A549 (cell line): ENCODE results near the gene NQO1. TPM values are rescaled to one million over a fixed set of nuclear protein-coding genes. Genes with fewer than 3 reads are reported as not detected.

Experiments
- ATAC-seq, 2 experiments: fragments of 200-7000 bp in 1 of 2; fragments of >200 bp in 1 of 2; cut with Nextera tagmentation in 1 of 2; cut with Tn5 transposase in 1 of 2; 3 replicates each; pipeline versions ENCODE4 v1.8.0 to v1.9.1; 2018 to 2020; ENCODE audit warnings: mild to moderate bottlenecking in 1 of 2, moderate library complexity in 1 of 2
- CTCF ChIA-PET: fragments of 300-600 bp; sonication (Branson Sonifier 250); formaldehyde crosslinking; extraction: SDS; loops from one replicate; lab custom pipeline; 2021; ENCODE audit warnings: antibody characterized with exemption, inconsistent platforms; lab: Yijun Ruan, JAX
- POLR2A ChIA-PET: fragments of 350-600 bp; formaldehyde crosslinking; extraction: SDS; loops from one replicate; lab custom pipeline; 2021; ENCODE audit warnings: antibody characterized with exemption, inconsistent platforms; lab: Yijun Ruan, JAX
- DNase-seq, 2 experiments: peaks; one replicate each; pipeline versions ENCODE4 v3.0.0 to v3.0.0-alpha.2; 2011 to 2016; ENCODE audit warnings: low read depth in 1 of 2, low spot score in 1 of 2
- FAIRE-seq: peaks from 2 replicates; lab custom pipeline; 2011; peaks lifted over from hg19 to GRCh38; lab: Jason Lieb, UNC
- H3K27ac ChIP-seq, 2 experiments: fragments of >200 bp; sonication (Bioruptor Twin); formaldehyde crosslinking; 3 replicates each; pipeline ENCODE4 v1.5.1; 2016 to 2017
- H3K4me1 ChIP-seq: fragments of >200 bp; sonication (Bioruptor Twin); formaldehyde crosslinking; 3 replicates; pipeline ENCODE4 v1.6.1; 2016
- H3K4me2 ChIP-seq: fragments of >200 bp; sonication (Bioruptor Twin); formaldehyde crosslinking; 3 replicates; pipeline ENCODE4 v1.6.1; 2016
- H3K4me3 ChIP-seq: fragments of >200 bp; sonication (Bioruptor Twin); formaldehyde crosslinking; 3 replicates; pipeline ENCODE4 v1.5.1; 2016
- H3K9me3 ChIP-seq: fragments of >200 bp; sonication (Bioruptor Twin); formaldehyde crosslinking; 3 replicates; pipeline ENCODE4 v1.6.1; 2016
- BCL3 ChIP-seq: fragments of >200 bp; sonication (Bioruptor Twin); formaldehyde crosslinking; IDR thresholded peaks from 3 replicates; pipeline ENCODE4 v1.6.1; 2016
- CEBPB ChIP-seq, 2 experiments: fragments of >200 bp in 1 of 2; sonication (Bioruptor Twin) in 1 of 2; formaldehyde crosslinking in 1 of 2; IDR thresholded peaks; 2 replicates each; pipeline ENCODE4 v1.6.1; 2012 to 2016
- CHD2 ChIP-seq: fragments of 150-350 bp; IDR thresholded peaks from 2 replicates; pipeline ENCODE4 v1.6.1; 2014; ENCODE audit warnings: low read length; ENCODE audit not compliant: partially characterized antibody
- CHD4 ChIP-seq: fragments of 200-600 bp; sonication (generic); IDR thresholded peaks from 2 replicates; pipeline ENCODE4 v1.6.1; 2016; ENCODE audit warnings: antibody characterized with exemption, mild to moderate bottlenecking, borderline replicate concordance
- CTCF ChIP-seq: fragments of >200 bp; sonication (Bioruptor Twin); formaldehyde crosslinking; IDR thresholded peaks from 3 replicates; pipeline ENCODE4 v1.5.1; 2016
- ESRRA ChIP-seq: fragments of 150-350 bp; IDR thresholded peaks from 2 replicates; pipeline ENCODE4 v1.6.1; 2014; ENCODE audit warnings: mild to moderate bottlenecking, low read length, borderline replicate concordance
- FOSB ChIP-seq: fragments of 250-450 bp; sonication (Bioruptor Pico); IDR thresholded peaks from 2 replicates; pipeline ENCODE4 v1.5.0; 2020; ENCODE audit warnings: mild to moderate bottlenecking, moderate library complexity
- FOXS1 ChIP-seq: fragments of 250-450 bp; sonication (Bioruptor Pico); IDR thresholded peaks from 2 replicates; pipeline ENCODE4 v1.5.0; 2020; ENCODE audit warnings: mild to moderate bottlenecking, moderate library complexity
- HEYL ChIP-seq: fragments of 250-450 bp; sonication (Bioruptor Pico); IDR thresholded peaks from 2 replicates; pipeline ENCODE4 v1.8.0; 2021; ENCODE audit warnings: mild to moderate bottlenecking, moderate library complexity
- HOXA7 ChIP-seq: fragments of 250-450 bp; sonication (Bioruptor Pico); IDR thresholded peaks from 2 replicates; pipeline ENCODE4 v1.5.0; 2020; ENCODE audit warnings: mild to moderate bottlenecking, moderate library complexity
- HOXB5 ChIP-seq: fragments of 250-450 bp; sonication (Bioruptor Pico); IDR thresholded peaks from 2 replicates; pipeline ENCODE4 v1.5.0; 2020; ENCODE audit warnings: mild to moderate bottlenecking, moderate library complexity
- MAFK ChIP-seq: fragments of 450-650 bp; IDR thresholded peaks from 2 replicates; pipeline ENCODE4 v1.6.1; 2014; ENCODE audit not compliant: partially characterized antibody
- MAZ ChIP-seq: fragments of 150-350 bp; IDR thresholded peaks from 2 replicates; pipeline ENCODE4 v1.6.1; 2014; ENCODE audit warnings: antibody characterized with exemption, low read depth, low read length, borderline replicate concordance
- NFE2L2 ChIP-seq: fragments of 150-350 bp; conservative IDR thresholded peaks from 2 replicates; pipeline ENCODE4 v1.6.1; 2014; ENCODE audit warnings: low read length
- POLR2AphosphoS2 ChIP-seq: conservative IDR thresholded peaks from 2 replicates; pipeline ENCODE4 v1.6.1; 2012; ENCODE audit warnings: low read length, improper control_type of control experiment, inconsistent platforms
- RARB ChIP-seq: fragments of 250-450 bp; sonication (Bioruptor Pico); IDR thresholded peaks from 2 replicates; pipeline ENCODE4 v1.8.0; 2021; ENCODE audit warnings: mild to moderate bottlenecking, moderate library complexity
- REST ChIP-seq: fragments of 200-600 bp; sonication (generic); IDR thresholded peaks from 2 replicates; pipeline ENCODE4 v1.6.1; 2016; ENCODE audit warnings: antibody characterized with exemption, mild to moderate bottlenecking, moderate library complexity
- SMC3 ChIP-seq: fragments of >200 bp; sonication (Bioruptor Twin); formaldehyde crosslinking; IDR thresholded peaks from 3 replicates; pipeline ENCODE4 v1.6.1; 2018; ENCODE audit warnings: inconsistent platforms
- USF2 ChIP-seq: fragments of 450-650 bp; IDR thresholded peaks from 2 replicates; pipeline ENCODE4 v1.6.1; 2014; ENCODE audit warnings: antibody characterized with exemption
- ZNF302 ChIP-seq: fragments of 250-450 bp; sonication (Bioruptor Pico); IDR thresholded peaks from 2 replicates; pipeline ENCODE4 v1.9.0; 2021; ENCODE audit warnings: inconsistent platforms, mild to moderate bottlenecking, moderate library complexity
- WGBS: methylation state at CpG from one replicate; pipeline ENCODE4 v1.1.6; 2017; ENCODE audit errors: missing lambda C conversion rate; 5-methylcytosine and 5-hydroxymethylcytosine counted together
- polyA plus RNA-seq, 4 experiments: library from polyadenylated mRNA; depleted of rRNA in 3 of 4; stranded (reverse); fragments of >200 nt; fragmentation: RNase III in 1 of 4; extraction: RNeasy Plus Mini Kit Qiagen cat#74134 plus additional on column Dnase treatment in 1 of 4; gene quantifications; 2 replicates in 3 of 4; 3 replicates in 1 of 4; pipeline ENCODE4 v1.2.3, GENCODE V29; 2011 to 2017

The NQO1 gene
- polyA plus RNA-seq, 2 of the 4 experiments (the other 2 are of a cell fraction): 1,834 to 2,775 TPM

GRCh38 chr16:69691980-69692911 lies 34.1 kb downstream of the NQO1 start (continued):
- TF ChIP-seq REST (no peak), ESRRA (no peak), ZNF302 (CRISPR knock-in tag) (no peak), NFE2L2 (no peak), CEBPB (IDR thresholded peaks at IDR 0.05) (no peak)

GRCh38 chr16:69688589-69688988 lies 37.8 kb downstream of the NQO1 start:
- DNase-seq (no peak), FAIRE-seq (no peak), ATAC-seq (no peak)
- Histone ChIP-seq H3K4me1 (peaks cover 4% of the 10 kb centered on the region; the same call in 1 of the 3 replicates), H3K4me3 (no peak overlapping the region), H3K9me3 (no peaks in the 10 kb centered on the region), H3K4me2 (no peak overlapping the region), H3K27ac (no peak overlapping the region)
- ChIA-PET POLR2A (no interaction called here), CTCF (interaction anchor here (0.9 to 3.1 kb wide), 3 partner anchors 21 to 293 kb away, joined by 3 to 10 read pairs (median 5); no protein-coding TSS in a partner anchor)
- 94% methylated on average over 2 of the region's 2 CpGs for WGBS
- no peak for TF ChIP-seq HOXB5 (CRISPR knock-in tag)
- no peak for TF ChIP-seq CTCF
- no peak for TF ChIP-seq CHD2
- no peak for TF ChIP-seq POLR2AphosphoS2

GRCh38 chr16:69680358-69680757 lies 46.0 kb downstream of the NQO1 start:
- no peaks in the 10 kb centered on the region for H3K9me3 ChIP-seq
- CTCF ChIA-PET: interaction anchor here (1.1 kb wide), 1 partner anchor 285 kb away, joined by 3 read pairs; no protein-coding TSS in a partner anchor
- FAIRE-seq (no peak), ATAC-seq (no peak), DNase-seq (no peak)
- POLR2A ChIA-PET: no interaction called here
- no peak overlapping the region for H3K4me2 ChIP-seq
- no peaks in the 10 kb centered on the region; the same call in 2 of the 3 replicates for H3K4me1 ChIP-seq
- H3K4me3 ChIP-seq: no peak overlapping the region
- TF ChIP-seq BCL3 (no peak), FOXS1 (CRISPR knock-in tag) (no peak), HEYL (no peak), HOXA7 (no peak), CEBPB (IDR thresholded peaks at IDR 0.05) (peak; percentile 47 to 68; a peak in 3 of 4 replicates), SMC3 (no peak), MAFK (peak; percentile 81), RARB (CRISPR knock-in tag) (no peak), USF2 (no peak), MAZ (no peak), FOSB (CRISPR knock-in tag) (no peak), CHD4 (no peak), CTCF (no peak)
- H3K27ac ChIP-seq: no peak overlapping the region
